Heart left ventricle (tissue), 13 donors: ENCODE results near the gene MEGF11.
"Not testable (repeated sequence)": the region's sequence is repeated elsewhere in the genome, so short reads cannot be mapped to it uniquely, and the experiment has no call there.

ENCODE experiments used
- POLR2A ChIP-seq, 2 donors: fragments of 450-650 bp; IDR thresholded peaks; one replicate each; pipeline ENCODE4 v1.6.1; 2017; ENCODE audit warnings: antibody characterized with exemption in 2 of 2, mild to moderate bottlenecking in 2 of 2, moderate library complexity in 2 of 2
- TF ChIP-seq, protein P1 (sequence below), 12 donors: fragments of 200-600 bp; sonication (generic) in 4 of 12; IDR thresholded peaks; one replicate each; pipeline versions ENCODE4 v1.5.0 to v1.8.0; 2018 to 2022; ENCODE audit warnings: antibody characterized with exemption in 12 of 12, mild to moderate bottlenecking in 5 of 12
- donor health status: ischemic (EF 13 %, LVEDD 7.1; RV severe dilation, severe dysfunction).
- donor health status: DM: no; HTN: yes; CAD: no.
- donor health status: DM: no; HTN: no; CAD: no.
- donor health status: ischemic (EF 25% LVEDD 6.9; RV normal size, moderate dysfunction).
- donor health status: ischemic (EF 25% LVEDD 5.7; RV mildly dilated, moderate dysfunction).
- donor health status: ischemic (EF 35%, LVEDD 5.7; RV mildly dilated, moderate dysfunction).
- donor health status: nonischemic (EF 11% LVEDD 7.7; RV severe dilation, severe dysfunction).
- donor health status: DM: yes; HTN: yes; CAD: no.
- donor health status: PGD.
- donor health status: ischemic (EF 29% LVEDD 5.4; RV normal size, mild dysfunction).
- donor health status: nonischemic (EF 23%, LVEDD 6.1; RV moderate dilation, normal function).

DNA sequence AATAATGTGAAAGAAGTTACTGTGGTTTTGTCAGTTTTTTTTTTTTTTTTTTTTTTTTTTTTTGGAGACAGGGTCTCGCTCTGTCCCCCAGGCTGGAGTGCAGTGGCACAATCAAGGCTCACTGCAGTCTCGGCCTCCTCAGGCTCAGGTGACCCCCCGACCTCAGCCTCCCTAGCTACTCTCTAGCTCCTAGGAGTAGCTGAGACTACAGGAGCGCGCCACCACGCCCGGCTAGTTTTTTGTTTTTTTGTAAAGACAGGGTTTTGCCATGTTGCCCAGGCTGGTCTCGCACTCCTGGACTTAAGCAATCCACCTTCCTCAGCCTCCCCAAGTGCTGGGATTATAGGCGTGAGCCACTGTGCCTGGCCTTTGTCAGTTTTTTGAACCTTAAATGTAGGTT, 381.7 kb downstream of the MEGF11 start:
- TF ChIP-seq, protein P1, sequence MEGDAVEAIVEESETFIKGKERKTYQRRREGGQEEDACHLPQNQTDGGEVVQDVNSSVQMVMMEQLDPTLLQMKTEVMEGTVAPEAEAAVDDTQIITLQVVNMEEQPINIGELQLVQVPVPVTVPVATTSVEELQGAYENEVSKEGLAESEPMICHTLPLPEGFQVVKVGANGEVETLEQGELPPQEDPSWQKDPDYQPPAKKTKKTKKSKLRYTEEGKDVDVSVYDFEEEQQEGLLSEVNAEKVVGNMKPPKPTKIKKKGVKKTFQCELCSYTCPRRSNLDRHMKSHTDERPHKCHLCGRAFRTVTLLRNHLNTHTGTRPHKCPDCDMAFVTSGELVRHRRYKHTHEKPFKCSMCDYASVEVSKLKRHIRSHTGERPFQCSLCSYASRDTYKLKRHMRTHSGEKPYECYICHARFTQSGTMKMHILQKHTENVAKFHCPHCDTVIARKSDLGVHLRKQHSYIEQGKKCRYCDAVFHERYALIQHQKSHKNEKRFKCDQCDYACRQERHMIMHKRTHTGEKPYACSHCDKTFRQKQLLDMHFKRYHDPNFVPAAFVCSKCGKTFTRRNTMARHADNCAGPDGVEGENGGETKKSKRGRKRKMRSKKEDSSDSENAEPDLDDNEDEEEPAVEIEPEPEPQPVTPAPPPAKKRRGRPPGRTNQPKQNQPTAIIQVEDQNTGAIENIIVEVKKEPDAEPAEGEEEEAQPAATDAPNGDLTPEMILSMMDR (IDR thresholded peaks at IDR 0.05), result not testable (repeated sequence)
- TF ChIP-seq POLR2A (IDR thresholded peaks at IDR 0.05), result not testable (repeated sequence)
